HFFc6 (cell line): Measurements from ENCODE around the gene KCNAB1. TPM values are rescaled to one million over a fixed set of nuclear protein-coding genes. Genes with fewer than 3 reads are reported as not detected.

Experiments
- DNase-seq: peaks from one replicate; pipeline ENCODE4 v3.0.0-alpha.2; 2018
- H3K27ac Mint-ChIP-seq: 2 replicates; pipeline ENCODE4 v1.8.0; 2020; ENCODE audit warnings: mild to moderate bottlenecking, mixed read lengths
- H3K27me3 Mint-ChIP-seq: 2 replicates; pipeline ENCODE4 v1.8.0; 2021; ENCODE audit warnings: mild to moderate bottlenecking, moderate library complexity, mixed read lengths; ENCODE audit not compliant: insufficient read depth
- H3K36me3 Mint-ChIP-seq: 2 replicates; pipeline ENCODE4 v1.8.0; 2021; ENCODE audit warnings: low read depth, mixed read lengths
- H3K4me1 Mint-ChIP-seq: 2 replicates; pipeline ENCODE4 v1.8.0; 2020; ENCODE audit warnings: low read depth, mixed read lengths
- H3K4me3 Mint-ChIP-seq: 2 replicates; pipeline ENCODE4 v1.8.0; 2020; ENCODE audit warnings: mild to moderate bottlenecking, moderate library complexity, mixed read lengths
- H3K9me3 Mint-ChIP-seq: 2 replicates; pipeline ENCODE4 v1.8.0; 2020; ENCODE audit warnings: mild to moderate bottlenecking, mixed read lengths
- CTCF ChIP-seq: fragments of 200-600 bp; sonication (generic); IDR thresholded peaks from 2 replicates; pipeline ENCODE4 v1.5.0; 2021; ENCODE audit warnings: antibody characterized with exemption, mild to moderate bottlenecking
- total RNA-seq, 6 experiments: library from RNA; stranded (reverse); fragmentation: NEBNext Ultra II Directional; extraction: Animal tissue kit (Norgen Biotek cat#: 25700); gene quantifications; 2 replicates in 1 of 6; 3 replicates in 5 of 6; pipeline ENCODE4 v1.2.3, GENCODE V29; 2021

The KCNAB1 gene
- total RNA-seq, 6 experiments from 2014 or later, result not detected

- Mint-ChIP-seq H3K27me3 (peaks cover 36% of the 10 kb centered on the region), H3K4me1 (no peaks in the 10 kb centered on the region), H3K27ac (no peak overlapping the region), H3K4me3 (no peak overlapping the region), H3K9me3 (no peaks in the 10 kb centered on the region), H3K36me3 (no peaks in the 10 kb centered on the region)
- no peak for TF ChIP-seq CTCF
- no peak for DNase-seq
Observed at GRCh38 chr3:156290924-156291271, 170.5 kb downstream of the KCNAB1 start.

- Mint-ChIP-seq H3K36me3 (no peaks in the 10 kb centered on the region), H3K4me1 (no peaks in the 10 kb centered on the region), H3K27me3 (peaks cover 36% of the 10 kb centered on the region), H3K27ac (no peak overlapping the region), H3K4me3 (no peak overlapping the region), H3K9me3 (no peaks in the 10 kb centered on the region)
- no peak for TF ChIP-seq CTCF
- DNase-seq, result no peak
Observed at GRCh38 chr3:156291272-156292123, 171.1 kb downstream of the KCNAB1 start.

GRCh38 chr3:156293566-156293965, 173.2 kb downstream of the KCNAB1 start:
- no peak for DNase-seq
- H3K36me3 Mint-ChIP-seq, result no peaks in the 10 kb centered on the region
- H3K27ac Mint-ChIP-seq, result no peak overlapping the region
- H3K27me3 Mint-ChIP-seq, result peaks cover 33% of the 10 kb centered on the region
- H3K9me3 Mint-ChIP-seq, result no peaks in the 10 kb centered on the region
- H3K4me3 Mint-ChIP-seq, result no peak overlapping the region
- no peaks in the 10 kb centered on the region for H3K4me1 Mint-ChIP-seq
- TF ChIP-seq CTCF, result no peak

GRCh38 chr3:156297582-156297981, 177.2 kb downstream of the KCNAB1 start:
- Mint-ChIP-seq H3K4me1 (no peaks in the 10 kb centered on the region), H3K27me3 (peaks cover 1% of the 10 kb centered on the region; the same call in 1 of the 2 replicates), H3K4me3 (no peak overlapping the region), H3K9me3 (no peaks in the 10 kb centered on the region), H3K27ac (no peak overlapping the region), H3K36me3 (no peaks in the 10 kb centered on the region)
- TF ChIP-seq CTCF, result no peak
- no peak for DNase-seq

GRCh38 chr3:156298014-156298413, 177.6 kb downstream of the KCNAB1 start:
- Mint-ChIP-seq H3K27ac (no peak overlapping the region), H3K36me3 (no peaks in the 10 kb centered on the region), H3K27me3 (no peaks in the 10 kb centered on the region; the same call in 1 of the 2 replicates), H3K4me1 (no peaks in the 10 kb centered on the region), H3K4me3 (no peak overlapping the region), H3K9me3 (no peaks in the 10 kb centered on the region)
- DNase-seq, result no peak
- no peak for TF ChIP-seq CTCF
